ENCODE data around the gene PHAF1. TPM values are rescaled to one million over a fixed set of nuclear protein-coding genes. Genes with fewer than 3 reads are reported as not detected.

Gene PHAF1
- total RNA-seq, 4 donors from 2014 or later: 23.3 to 63.4 (median 48.9) TPM

- Histone ChIP-seq H3K4me1 (peaks cover 24 to 41% of the 10 kb centered on the region in 2 donors), H3K4me3 (no peak overlapping the region), H3K36me3 (peaks cover 0 to 36% of the 10 kb centered on the region in 2 donors), H3K27me3 (no peaks in the 10 kb centered on the region), H3K27ac (peak overlapping the region; percentile 57 to 80 (median 64)), H3K9me3 (no peaks in the 10 kb centered on the region)
- ATAC-seq (no peak), DNase-seq (no peak)
- in situ Hi-C loops (cut with MboI; ENCODE audit: low sequenced_read_pairs in 4 of 4) (no loop called here), intact Hi-C loops (cut with DNase I; ENCODE audit: low total_unique reads) (no loop called here)
- no peak for TF ChIP-seq POLR2A (IDR thresholded peaks at IDR 0.05)
- TF ChIP-seq, protein P1, sequence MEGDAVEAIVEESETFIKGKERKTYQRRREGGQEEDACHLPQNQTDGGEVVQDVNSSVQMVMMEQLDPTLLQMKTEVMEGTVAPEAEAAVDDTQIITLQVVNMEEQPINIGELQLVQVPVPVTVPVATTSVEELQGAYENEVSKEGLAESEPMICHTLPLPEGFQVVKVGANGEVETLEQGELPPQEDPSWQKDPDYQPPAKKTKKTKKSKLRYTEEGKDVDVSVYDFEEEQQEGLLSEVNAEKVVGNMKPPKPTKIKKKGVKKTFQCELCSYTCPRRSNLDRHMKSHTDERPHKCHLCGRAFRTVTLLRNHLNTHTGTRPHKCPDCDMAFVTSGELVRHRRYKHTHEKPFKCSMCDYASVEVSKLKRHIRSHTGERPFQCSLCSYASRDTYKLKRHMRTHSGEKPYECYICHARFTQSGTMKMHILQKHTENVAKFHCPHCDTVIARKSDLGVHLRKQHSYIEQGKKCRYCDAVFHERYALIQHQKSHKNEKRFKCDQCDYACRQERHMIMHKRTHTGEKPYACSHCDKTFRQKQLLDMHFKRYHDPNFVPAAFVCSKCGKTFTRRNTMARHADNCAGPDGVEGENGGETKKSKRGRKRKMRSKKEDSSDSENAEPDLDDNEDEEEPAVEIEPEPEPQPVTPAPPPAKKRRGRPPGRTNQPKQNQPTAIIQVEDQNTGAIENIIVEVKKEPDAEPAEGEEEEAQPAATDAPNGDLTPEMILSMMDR (IDR thresholded peaks at IDR 0.05 in 4 of 5, conservative IDR thresholded peaks at IDR 0.05 in 1 of 5): no peak
These were observed 19.1 kb downstream of the PHAF1 start for GRCh38 chr16:67128887-67129286.

DNA sequence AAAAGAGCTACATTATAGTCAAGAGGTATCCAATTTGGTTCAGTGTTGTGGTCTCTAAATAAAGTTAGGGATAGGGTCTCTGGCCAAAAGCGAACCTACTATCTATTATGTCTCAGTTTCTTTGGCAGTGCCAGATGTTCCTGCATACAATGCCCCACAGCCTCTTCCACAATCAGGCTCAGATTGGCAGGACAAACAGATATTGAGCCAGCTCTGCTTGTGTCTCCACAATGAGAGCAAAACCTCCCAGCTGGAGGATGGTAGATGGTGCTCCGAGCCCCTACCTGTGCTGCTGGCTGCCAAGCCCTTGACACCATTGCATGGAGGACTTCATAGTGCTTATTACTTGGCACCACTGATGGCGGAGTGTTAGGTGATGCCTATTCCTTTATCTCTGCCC lies 19.7 kb downstream of the PHAF1 start:
- peak overlapping the region in 2 of 4 donors; percentile 60 to 80 for H3K27ac ChIP-seq
- no peaks in the 10 kb centered on the region for H3K27me3 ChIP-seq
- no peak for TF ChIP-seq POLR2A (IDR thresholded peaks at IDR 0.05)
- TF ChIP-seq, protein P1 (IDR thresholded peaks at IDR 0.05 in 4 of 5, conservative IDR thresholded peaks at IDR 0.05 in 1 of 5): no peak
- intact Hi-C loops (cut with DNase I; ENCODE audit: low total_unique reads): no loop called here
- no peaks in the 10 kb centered on the region for H3K9me3 ChIP-seq
- in situ Hi-C loops (cut with MboI; ENCODE audit: low sequenced_read_pairs in 4 of 4): no loop called here
- DNase-seq: no peak
- H3K4me1 ChIP-seq: peaks cover 24 to 36% of the 10 kb centered on the region in 2 donors
- no peak overlapping the region for H3K4me3 ChIP-seq
- ATAC-seq: no peak
- peaks cover 0 to 36% of the 10 kb centered on the region in 2 donors for H3K36me3 ChIP-seq

- in situ Hi-C loops (cut with MboI; ENCODE audit: low sequenced_read_pairs in 4 of 4): no loop called here
- Histone ChIP-seq H3K36me3 (peaks cover 0 to 94% of the 10 kb centered on the region in 2 donors), H3K27ac (no peak overlapping the region), H3K9me3 (no peaks in the 10 kb centered on the region), H3K4me1 (peaks cover 0 to 7% of the 10 kb centered on the region in 2 donors), H3K27me3 (no peaks in the 10 kb centered on the region), H3K4me3 (no peak overlapping the region)
- ATAC-seq (no peak), DNase-seq (no peak)
- TF ChIP-seq POLR2A (IDR thresholded peaks at IDR 0.05): no peak
- TF ChIP-seq, protein P1 (IDR thresholded peaks at IDR 0.05 in 4 of 5, conservative IDR thresholded peaks at IDR 0.05 in 1 of 5): no peak
- intact Hi-C loops (cut with DNase I; ENCODE audit: low total_unique reads): no loop called here
These were observed 27.9 kb downstream of the PHAF1 start for GRCh38 chr16:67137605-67138004.

GRCh38 chr16:67141391-67141790 lies 31.6 kb downstream of the PHAF1 start:
- ATAC-seq: peak; percentile 20 to 29
- H3K9me3 ChIP-seq: no peaks in the 10 kb centered on the region
- H3K27me3 ChIP-seq: no peaks in the 10 kb centered on the region
- H3K4me1 ChIP-seq: peaks cover 0 to 7% of the 10 kb centered on the region in 2 donors
- peak in 1 of 2 donors; percentile 65 for DNase-seq
- intact Hi-C loops (cut with DNase I; ENCODE audit: low total_unique reads): loop anchor here (5.0 kb wide), 1 partner anchor 59 kb away; no protein-coding TSS in a partner anchor
- no peak overlapping the region for H3K4me3 ChIP-seq
- H3K27ac ChIP-seq: peak overlapping the region; percentile 12 to 50 (median 32)
- in situ Hi-C loops (cut with MboI; ENCODE audit: low sequenced_read_pairs in 4 of 4): no loop called here
- peaks cover 0 to 95% of the 10 kb centered on the region in 2 donors for H3K36me3 ChIP-seq
- no peak for TF ChIP-seq POLR2A (IDR thresholded peaks at IDR 0.05)
- TF ChIP-seq, protein P1 (IDR thresholded peaks at IDR 0.05 in 4 of 5, conservative IDR thresholded peaks at IDR 0.05 in 1 of 5): no peak

- Histone ChIP-seq H3K9me3 (no peaks in the 10 kb centered on the region), H3K4me3 (no peak overlapping the region), H3K27me3 (no peaks in the 10 kb centered on the region), H3K4me1 (peaks cover 0 to 7% of the 10 kb centered on the region in 2 donors), H3K27ac (no peak overlapping the region), H3K36me3 (peaks cover 0 to 95% of the 10 kb centered on the region in 2 donors)
- intact Hi-C loops (cut with DNase I; ENCODE audit: low total_unique reads) (loop anchor here (5.0 kb wide), 1 partner anchor 60 kb away; no protein-coding TSS in a partner anchor), in situ Hi-C loops (cut with MboI; ENCODE audit: low sequenced_read_pairs in 4 of 4) (no loop called here)
- DNase-seq (no peak), ATAC-seq (no peak)
- TF ChIP-seq, protein P1 (IDR thresholded peaks at IDR 0.05 in 4 of 5, conservative IDR thresholded peaks at IDR 0.05 in 1 of 5): no peak
- TF ChIP-seq POLR2A (IDR thresholded peaks at IDR 0.05): no peak
These were observed 32.6 kb downstream of the PHAF1 start for GRCh38 chr16:67142342-67142741.

Measured in gastrocnemius medialis (tissue), 4 donors.